HL-60 (cell line): Measurements from ENCODE around the gene POLE4.

ENCODE experiments used
- CTCF ChIP-seq: IDR thresholded peaks from one replicate; pipeline ENCODE4 v1.5.1; 2011; ENCODE audit warnings: low read length, control low read depth, inconsistent platforms; ENCODE audit not compliant: insufficient read depth
- GABPA ChIP-seq: IDR thresholded peaks from 2 replicates; pipeline ENCODE4 v1.6.1; 2012; ENCODE audit warnings: low read depth
- POLR2AphosphoS5 ChIP-seq: IDR thresholded peaks from 2 replicates; pipeline ENCODE4 v1.6.1; 2012; ENCODE audit warnings: low read depth
- REST ChIP-seq: IDR thresholded peaks from 2 replicates; pipeline ENCODE4 v1.6.1; 2012; ENCODE audit warnings: low read depth; ENCODE audit not compliant: insufficient replicate concordance

- TF ChIP-seq REST (no peak), CTCF (no peak), GABPA (no peak), POLR2AphosphoS5 (no peak)
These were observed 17.2 kb upstream of the POLE4 start for GRCh38 chr2:74941284-74941683.
